Activated CD8-positive, alpha-beta memory T cell treated with anti-CD3 and anti-CD28 coated beads for 1 hour (primary cell): ENCODE data around the gene TNIK.
"Not testable (repeated sequence)": the region's sequence is repeated elsewhere in the genome, so short reads cannot be mapped to it uniquely, and the experiment has no call there.

Source experiments
- DNase-seq, 2 donors: peaks; one replicate each; pipeline ENCODE4 v3.0.0-alpha.2; 2020; ENCODE audit warnings: low read depth in 1 of 2; ENCODE audit errors: extremely low read depth in 1 of 2

The TNIK gene

GRCh38 chr3:171446801-171447578 lies 13.2 kb downstream of the TNIK start:
- DNase-seq, result no peak

DNA sequence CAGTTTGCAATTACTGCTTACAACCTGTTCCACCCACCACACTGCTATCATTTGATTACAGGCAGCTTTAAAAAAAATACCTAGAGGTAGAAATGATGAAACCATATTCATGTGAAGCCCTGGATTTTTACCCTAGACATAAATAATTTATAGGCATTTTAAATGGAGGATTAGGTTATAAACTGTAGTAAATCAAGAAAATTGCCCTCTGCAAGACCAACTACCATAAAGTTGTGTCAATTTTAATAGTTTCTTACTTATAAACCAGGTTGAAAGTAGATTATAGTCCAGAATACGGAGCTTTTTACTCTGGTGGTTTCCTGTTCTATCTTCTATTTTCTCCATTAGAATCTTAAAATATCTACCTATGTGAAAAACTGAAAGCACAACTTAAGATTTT lies 13.9 kb downstream of the TNIK start:
- no peak for DNase-seq

- DNase-seq, result no peak
Measured at GRCh38 chr3:171445620-171446204, 14.5 kb downstream of the TNIK start.

- no peak for DNase-seq
Measured at GRCh38 chr3:171444001-171444690, 16.1 kb downstream of the TNIK start.

DNA sequence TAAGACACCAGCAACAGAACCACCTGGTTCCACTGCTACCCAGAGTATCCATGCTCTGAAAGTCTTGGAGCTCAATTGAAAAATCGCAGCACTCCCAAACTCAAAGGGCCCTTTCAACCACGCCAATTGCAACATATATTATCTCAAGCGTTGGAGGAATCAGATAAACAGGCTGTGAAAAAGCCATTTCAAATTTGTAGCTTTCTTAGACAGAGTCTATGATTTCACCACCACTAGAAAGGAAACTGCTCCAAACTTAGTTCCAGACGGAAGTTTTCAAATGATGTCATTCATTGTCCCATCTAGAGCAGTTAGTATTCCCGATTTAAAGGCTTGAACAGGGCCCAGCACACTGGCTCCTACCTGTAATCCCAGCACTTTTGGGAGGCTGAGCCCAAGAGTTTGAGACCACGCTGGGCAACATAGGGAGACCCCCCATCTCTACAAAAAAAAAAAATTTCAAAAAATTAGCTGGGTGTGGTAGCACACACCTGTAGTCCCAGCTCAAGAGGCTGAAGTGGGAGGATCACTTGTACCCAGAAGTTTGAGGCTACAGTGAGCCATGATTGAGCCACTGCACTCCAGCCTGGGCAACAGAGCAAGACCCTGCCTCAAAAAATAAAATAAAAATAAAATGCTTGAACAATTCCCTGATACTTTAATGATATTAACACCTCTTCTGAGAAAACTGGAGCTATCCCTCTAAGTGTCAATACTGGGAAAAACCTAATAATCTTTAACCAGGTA lies 16.8 kb downstream of the TNIK start:
- DNase-seq, result no peak

DNA sequence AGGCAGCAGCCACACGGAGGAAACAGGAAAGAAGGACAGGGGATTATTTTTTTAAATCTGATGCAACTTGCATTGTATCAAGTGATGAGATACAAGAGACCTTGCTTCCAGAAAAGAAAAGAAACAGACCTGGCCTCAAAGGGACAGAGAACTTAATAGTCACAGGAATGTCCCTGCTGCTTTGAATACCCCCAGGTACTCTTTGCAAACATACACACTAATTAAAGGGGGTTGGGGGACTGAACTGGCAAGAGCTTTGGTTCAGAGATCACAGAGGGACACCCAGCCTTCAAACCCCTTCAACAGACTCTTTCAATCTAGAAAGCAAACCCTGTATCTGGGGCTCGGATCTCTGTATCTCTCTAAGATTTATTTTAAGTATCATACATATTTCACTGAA lies 18.0 kb downstream of the TNIK start:
- DNase-seq, result no peak

DNA sequence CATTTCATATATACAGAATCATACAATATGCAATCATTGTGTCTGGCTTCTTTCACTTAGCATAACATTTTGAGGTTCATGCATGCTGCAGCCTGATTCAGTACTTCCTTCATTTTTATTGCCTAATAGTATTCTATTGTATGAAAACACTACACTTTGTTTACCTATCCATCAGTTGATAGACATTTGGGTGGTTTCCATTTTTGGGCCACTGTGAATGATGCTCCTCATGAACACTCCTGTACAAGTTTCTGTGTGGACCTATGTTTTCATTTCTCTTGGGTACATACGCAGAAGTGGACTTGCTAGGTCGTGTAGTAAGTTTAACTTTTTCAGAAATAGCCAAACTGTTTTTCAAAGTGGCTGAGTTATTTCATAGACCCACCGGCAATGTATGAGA lies 18.8 kb downstream of the TNIK start:
- no peak for DNase-seq

GRCh38 chr3:171439996-171440395 lies 20.2 kb downstream of the TNIK start:
- DNase-seq, result no peak

DNA sequence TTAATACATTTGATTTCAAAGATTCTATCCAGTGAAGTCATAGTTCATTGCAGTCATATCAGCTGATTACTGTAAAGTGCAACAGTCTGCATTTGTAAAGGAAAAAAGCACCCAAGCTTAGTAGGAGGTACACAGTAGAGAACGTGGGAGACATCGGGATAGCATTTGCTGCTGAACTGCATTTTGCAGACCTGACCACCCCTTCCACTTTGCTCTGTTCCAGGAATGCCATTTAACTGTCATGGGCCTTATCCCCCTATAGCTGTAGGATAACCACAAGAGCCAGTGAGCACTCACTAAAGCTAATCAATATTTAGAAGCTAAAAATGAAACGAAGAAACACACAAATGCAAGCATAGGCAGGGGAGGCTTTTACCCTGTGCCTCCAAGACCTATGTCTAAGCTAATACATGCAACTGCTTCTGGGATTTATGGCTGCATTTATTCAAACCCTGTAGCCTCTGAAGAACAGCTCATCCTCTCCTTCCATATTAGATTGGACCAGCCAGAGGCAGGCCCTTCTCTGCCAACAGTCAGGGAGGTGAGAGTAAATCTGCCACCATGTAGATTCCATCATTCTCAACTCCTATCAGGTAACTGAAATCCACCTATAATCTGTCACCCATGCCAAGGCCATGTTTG lies 23.0 kb downstream of the TNIK start:
- no peak for DNase-seq

- DNase-seq, result no peak
Measured at GRCh38 chr3:171436380-171436779, 23.8 kb downstream of the TNIK start.

- no peak for DNase-seq
Measured at GRCh38 chr3:171435757-171436156, 24.4 kb downstream of the TNIK start.

GRCh38 chr3:171435143-171435542 lies 25.1 kb downstream of the TNIK start:
- no peak for DNase-seq

GRCh38 chr3:171432548-171432947 lies 27.7 kb downstream of the TNIK start:
- DNase-seq, result no peak

GRCh38 chr3:171431550-171431949 lies 28.7 kb downstream of the TNIK start:
- no peak for DNase-seq

GRCh38 chr3:171430530-171430929 lies 29.7 kb downstream of the TNIK start:
- DNase-seq, result no peak

DNA sequence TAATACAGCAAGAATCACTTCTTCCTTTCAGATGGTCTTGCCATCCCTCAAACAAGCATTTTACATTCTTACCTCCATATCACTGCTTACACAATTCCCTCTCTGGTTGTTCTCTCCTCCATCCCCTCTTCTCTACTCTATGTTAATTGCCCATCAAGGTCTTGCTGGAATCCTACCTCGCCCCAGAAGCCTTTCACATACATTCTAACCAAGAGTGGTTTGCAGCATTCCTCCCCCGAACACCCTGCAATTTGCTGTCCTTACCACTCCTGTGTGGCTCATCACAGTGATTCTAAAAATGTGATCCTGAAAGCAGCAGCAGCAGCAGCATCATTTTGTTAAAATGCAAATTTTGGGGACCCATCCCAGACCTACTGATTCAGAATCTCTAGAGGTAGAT lies 30.6 kb downstream of the TNIK start:
- DNase-seq, result no peak

GRCh38 chr3:171428892-171429291 lies 31.3 kb downstream of the TNIK start:
- no peak for DNase-seq

DNA sequence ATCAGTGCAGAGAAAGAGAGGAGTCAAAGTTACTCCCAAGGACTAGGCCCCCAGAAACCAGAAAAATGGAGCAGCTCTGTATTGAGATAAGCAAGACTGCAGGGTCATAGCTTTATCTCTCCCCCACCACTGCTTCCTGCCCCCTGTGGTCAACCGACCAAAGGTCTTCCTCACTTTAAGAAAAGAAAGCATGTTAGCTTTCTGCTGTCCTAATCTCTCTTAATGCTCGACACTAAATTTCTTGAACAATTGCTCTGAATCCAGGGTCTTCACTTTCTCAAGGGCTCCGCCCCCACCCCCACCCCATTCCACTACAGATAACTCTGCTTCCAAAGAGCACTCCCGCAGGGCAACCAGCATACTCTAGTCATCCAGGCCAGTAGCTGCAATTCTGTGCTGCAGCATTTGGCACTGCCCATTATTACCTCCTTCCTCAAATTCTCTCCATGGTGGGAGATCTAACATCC lies 31.9 kb downstream of the TNIK start:
- DNase-seq, result no peak

GRCh38 chr3:171427771-171428320 lies 32.4 kb downstream of the TNIK start:
- DNase-seq, result no peak

DNA sequence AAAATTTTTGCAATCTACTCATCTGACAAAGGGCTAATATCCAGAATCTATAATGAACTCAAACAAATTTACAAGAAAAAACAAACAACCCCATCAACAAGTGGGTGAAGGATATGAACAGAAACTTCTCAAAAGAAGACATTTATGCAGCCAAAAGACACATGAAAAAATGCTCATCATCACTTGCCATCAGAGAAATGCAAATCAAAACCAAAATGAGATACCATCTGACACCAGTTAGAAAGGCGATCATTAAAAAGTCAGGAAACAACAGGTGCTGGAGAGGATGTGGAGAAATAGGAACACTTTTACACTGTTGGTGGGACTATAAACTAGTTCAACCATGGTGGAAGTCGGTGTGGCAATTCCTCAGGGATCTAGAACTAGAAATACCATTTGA lies 36.1 kb downstream of the TNIK start:
- DNase-seq, result not testable (repeated sequence)
